LNCaP clone FGC (cell line): ENCODE measurements around the gene ABCA12.
"Not testable (repeated sequence)": the region's sequence is repeated elsewhere in the genome, so short reads cannot be mapped to it uniquely, and the experiment has no call there.

Source experiments
- DNase-seq: peaks from one replicate; pipeline ENCODE4 v3.0.0-alpha.2; 2011; ENCODE audit warnings: low read depth
- H3K4me3 ChIP-seq: 2 replicates; pipeline ENCODE4 v1.5.1; 2011; ENCODE audit warnings: mild to moderate bottlenecking, low read depth, low read length, control low read depth
- TF ChIP-seq, protein P1 (sequence below): IDR thresholded peaks from 2 replicates; pipeline ENCODE4 v1.5.1; 2012; ENCODE audit warnings: mild to moderate bottlenecking; ENCODE audit not compliant: control insufficient read depth, insufficient read depth; ENCODE audit errors: extremely low read depth

ABCA12 gene, protein sequence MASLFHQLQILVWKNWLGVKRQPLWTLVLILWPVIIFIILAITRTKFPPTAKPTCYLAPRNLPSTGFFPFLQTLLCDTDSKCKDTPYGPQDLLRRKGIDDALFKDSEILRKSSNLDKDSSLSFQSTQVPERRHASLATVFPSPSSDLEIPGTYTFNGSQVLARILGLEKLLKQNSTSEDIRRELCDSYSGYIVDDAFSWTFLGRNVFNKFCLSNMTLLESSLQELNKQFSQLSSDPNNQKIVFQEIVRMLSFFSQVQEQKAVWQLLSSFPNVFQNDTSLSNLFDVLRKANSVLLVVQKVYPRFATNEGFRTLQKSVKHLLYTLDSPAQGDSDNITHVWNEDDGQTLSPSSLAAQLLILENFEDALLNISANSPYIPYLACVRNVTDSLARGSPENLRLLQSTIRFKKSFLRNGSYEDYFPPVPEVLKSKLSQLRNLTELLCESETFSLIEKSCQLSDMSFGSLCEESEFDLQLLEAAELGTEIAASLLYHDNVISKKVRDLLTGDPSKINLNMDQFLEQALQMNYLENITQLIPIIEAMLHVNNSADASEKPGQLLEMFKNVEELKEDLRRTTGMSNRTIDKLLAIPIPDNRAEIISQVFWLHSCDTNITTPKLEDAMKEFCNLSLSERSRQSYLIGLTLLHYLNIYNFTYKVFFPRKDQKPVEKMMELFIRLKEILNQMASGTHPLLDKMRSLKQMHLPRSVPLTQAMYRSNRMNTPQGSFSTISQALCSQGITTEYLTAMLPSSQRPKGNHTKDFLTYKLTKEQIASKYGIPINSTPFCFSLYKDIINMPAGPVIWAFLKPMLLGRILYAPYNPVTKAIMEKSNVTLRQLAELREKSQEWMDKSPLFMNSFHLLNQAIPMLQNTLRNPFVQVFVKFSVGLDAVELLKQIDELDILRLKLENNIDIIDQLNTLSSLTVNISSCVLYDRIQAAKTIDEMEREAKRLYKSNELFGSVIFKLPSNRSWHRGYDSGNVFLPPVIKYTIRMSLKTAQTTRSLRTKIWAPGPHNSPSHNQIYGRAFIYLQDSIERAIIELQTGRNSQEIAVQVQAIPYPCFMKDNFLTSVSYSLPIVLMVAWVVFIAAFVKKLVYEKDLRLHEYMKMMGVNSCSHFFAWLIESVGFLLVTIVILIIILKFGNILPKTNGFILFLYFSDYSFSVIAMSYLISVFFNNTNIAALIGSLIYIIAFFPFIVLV (N-terminal part only)

DNA sequence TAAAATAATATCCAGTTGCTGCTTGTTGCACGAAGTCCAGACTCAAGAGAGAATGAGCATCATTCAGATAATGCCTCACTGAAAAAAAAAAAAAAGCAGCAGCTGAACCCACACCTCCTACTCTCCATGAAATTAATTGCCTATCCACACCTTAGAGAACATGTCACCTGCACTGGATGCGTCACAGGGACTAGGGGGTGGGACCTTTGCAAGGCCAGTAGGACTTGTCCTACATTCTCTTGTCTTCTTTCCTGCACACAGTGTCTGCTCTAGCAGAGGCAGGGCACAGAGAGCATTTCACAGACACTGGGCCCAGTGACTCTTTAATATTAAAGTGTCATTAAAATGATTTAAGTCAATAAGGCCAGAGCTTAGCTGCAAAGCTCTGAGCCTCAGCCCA lies at the start of gene ABCA12:
Gene ABCA12 (minus strand): TSS at position 148 of the 400 bp plus-strand sequence. CDS start 418 bp downstream, outside the sequence.
- DNase-seq: no peak
- TF ChIP-seq, protein P1, sequence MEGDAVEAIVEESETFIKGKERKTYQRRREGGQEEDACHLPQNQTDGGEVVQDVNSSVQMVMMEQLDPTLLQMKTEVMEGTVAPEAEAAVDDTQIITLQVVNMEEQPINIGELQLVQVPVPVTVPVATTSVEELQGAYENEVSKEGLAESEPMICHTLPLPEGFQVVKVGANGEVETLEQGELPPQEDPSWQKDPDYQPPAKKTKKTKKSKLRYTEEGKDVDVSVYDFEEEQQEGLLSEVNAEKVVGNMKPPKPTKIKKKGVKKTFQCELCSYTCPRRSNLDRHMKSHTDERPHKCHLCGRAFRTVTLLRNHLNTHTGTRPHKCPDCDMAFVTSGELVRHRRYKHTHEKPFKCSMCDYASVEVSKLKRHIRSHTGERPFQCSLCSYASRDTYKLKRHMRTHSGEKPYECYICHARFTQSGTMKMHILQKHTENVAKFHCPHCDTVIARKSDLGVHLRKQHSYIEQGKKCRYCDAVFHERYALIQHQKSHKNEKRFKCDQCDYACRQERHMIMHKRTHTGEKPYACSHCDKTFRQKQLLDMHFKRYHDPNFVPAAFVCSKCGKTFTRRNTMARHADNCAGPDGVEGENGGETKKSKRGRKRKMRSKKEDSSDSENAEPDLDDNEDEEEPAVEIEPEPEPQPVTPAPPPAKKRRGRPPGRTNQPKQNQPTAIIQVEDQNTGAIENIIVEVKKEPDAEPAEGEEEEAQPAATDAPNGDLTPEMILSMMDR: no peak
- H3K4me3 ChIP-seq: no peak within 1 kb of the TSS

DNA sequence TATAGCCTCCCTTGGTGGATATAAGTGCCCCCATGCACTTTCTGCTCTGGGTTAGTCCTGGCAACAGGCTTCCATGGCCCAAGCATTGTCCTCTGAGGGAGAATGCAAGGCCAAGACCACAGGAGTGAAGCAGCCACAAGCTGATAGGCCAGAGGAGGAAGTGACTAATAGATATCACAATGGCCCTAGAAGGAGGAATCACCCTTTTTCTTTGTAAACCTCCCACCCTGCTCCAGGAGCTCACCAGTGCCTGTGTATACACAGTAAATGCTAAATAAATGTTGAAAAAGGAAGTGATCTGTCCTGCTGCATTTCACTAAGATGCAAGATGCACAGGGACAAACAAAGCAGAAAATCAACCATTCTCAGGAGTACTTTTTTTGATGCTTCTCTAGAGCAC lies 49.7 kb upstream of the ABCA12 start:
- no peak overlapping the region for H3K4me3 ChIP-seq
- TF ChIP-seq, protein P1: no peak
- no peak for DNase-seq

DNA sequence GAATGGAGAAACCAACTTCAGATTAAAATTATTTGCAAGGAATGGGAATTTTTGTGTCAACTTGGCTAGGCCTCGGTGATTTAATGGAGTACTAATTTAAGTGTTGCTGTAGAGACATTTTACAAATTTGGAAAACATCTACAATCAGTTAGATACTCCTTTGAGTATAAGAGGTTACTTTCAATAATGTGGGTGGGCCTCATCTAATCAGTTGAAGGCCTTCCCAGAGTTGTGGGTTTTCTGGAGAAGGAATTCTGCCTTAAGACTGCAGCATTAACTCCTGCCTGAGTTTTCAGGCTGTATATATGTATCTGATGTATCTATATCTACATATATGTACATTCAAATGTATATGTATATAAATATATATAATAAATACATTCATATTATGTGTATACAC lies 47.6 kb upstream of the ABCA12 start:
- DNase-seq: no peak
- no peak overlapping the region for H3K4me3 ChIP-seq
- TF ChIP-seq, protein P1: no peak

DNA sequence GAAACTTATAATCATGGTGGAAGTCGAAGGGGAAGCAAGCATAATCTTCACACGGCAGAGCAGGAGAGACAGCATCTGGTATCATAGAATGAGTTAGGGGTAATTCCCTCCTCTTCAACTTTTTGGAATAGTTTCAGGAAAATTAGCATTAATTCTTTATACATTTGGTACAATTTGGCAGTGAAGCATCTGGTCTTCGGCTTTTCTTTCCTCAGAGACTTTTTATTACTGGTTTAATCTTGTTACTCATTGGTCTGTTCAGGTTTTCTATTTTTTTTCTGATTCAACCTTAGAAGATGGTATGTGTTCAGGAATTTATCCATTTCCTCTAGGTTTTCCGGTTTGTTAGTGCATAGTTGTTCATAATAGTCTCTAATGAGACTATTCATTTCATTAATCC lies 39.7 kb upstream of the ABCA12 start:
- DNase-seq: no peak
- H3K4me3 ChIP-seq: no peak overlapping the region
- TF ChIP-seq, protein P1: no peak

- H3K4me3 ChIP-seq: no peak overlapping the region
- TF ChIP-seq, protein P1: no peak
- DNase-seq: no peak
Observed at GRCh38 chr2:215171796-215172195, 33.4 kb upstream of the ABCA12 start.

DNA sequence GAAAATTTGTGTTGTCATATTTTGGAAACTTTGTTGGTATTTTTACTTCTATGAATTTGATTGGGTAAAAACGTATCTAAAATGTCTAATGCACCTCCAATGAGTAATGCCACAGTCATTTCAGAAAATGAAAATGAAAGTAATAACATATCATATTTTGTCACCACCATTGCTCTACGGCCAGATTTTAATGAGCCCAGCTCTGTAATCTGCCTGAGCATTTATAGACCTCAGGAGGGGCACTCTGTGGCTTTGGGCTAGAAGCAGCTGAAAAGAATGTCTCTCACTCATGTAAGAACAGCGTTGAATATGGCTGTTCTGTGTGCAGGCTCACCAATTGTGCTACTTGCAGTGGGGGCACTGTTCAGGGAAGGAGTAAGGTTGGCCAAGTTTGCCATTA lies 32.7 kb upstream of the ABCA12 start:
- no peak overlapping the region for H3K4me3 ChIP-seq
- DNase-seq: no peak
- TF ChIP-seq, protein P1: no peak

- H3K4me3 ChIP-seq: not testable (repeated sequence)
- DNase-seq: peak; percentile 70
Observed at GRCh38 chr2:215166505-215166904, 28.1 kb upstream of the ABCA12 start.

DNA sequence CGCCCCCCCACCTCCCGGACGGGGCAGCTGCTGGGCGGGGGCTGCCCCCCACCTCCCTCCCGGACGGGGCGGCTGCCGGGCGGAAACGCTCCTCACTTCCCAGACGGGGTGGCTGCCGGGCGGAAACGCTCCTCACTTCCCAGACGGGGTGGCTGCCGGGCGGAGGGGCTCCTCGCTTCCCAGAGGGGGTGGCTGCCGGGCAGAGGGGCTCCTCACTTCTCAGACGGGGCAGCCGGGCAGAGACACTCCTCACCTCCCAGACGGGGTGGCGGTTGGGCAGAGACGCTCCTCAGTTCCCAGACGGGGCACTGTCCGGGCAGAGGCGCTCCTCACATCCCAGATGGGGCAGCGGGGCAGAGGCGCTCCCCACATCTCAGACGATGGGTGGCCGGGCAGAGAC lies 24.9 kb upstream of the ABCA12 start:
- not testable (repeated sequence) for DNase-seq, H3K4me3 ChIP-seq
